BLaER1 (cell line): ENCODE measurements around the gene PPIL6.
A peak's percentile ranks its signal among the peaks of the same experiment; 100 is the strongest.
"Not testable (repeated sequence)": the region's sequence is repeated elsewhere in the genome, so short reads cannot be mapped to it uniquely, and the experiment has no call there.

ENCODE experiments used
- H3K27ac ChIP-seq: shearing (Covaris generic); formaldehyde crosslinking; 2 replicates; pipeline ENCODE4 v1.8.1; 2022
- H3K27me3 ChIP-seq: shearing (Covaris generic); formaldehyde crosslinking; 2 replicates; pipeline ENCODE4 v1.8.1; 2022
- H3K36me3 ChIP-seq: shearing (Covaris generic); formaldehyde crosslinking; 2 replicates; pipeline ENCODE4 v1.8.1; 2022
- H3K4me1 ChIP-seq: shearing (Covaris generic); formaldehyde crosslinking; 2 replicates; pipeline ENCODE4 v1.8.1; 2022
- H3K4me2 ChIP-seq: shearing (Covaris generic); formaldehyde crosslinking; 2 replicates; pipeline ENCODE4 v1.8.1; 2022
- H3K4me3 ChIP-seq: shearing (Covaris generic); formaldehyde crosslinking; 2 replicates; pipeline ENCODE4 v1.8.1; 2022
- H3K9ac ChIP-seq: shearing (Covaris generic); formaldehyde crosslinking; 2 replicates; pipeline ENCODE4 v1.8.1; 2022
- H3K9me3 ChIP-seq: shearing (Covaris generic); formaldehyde crosslinking; 2 replicates; pipeline ENCODE4 v1.8.1; 2022
- H4K20me1 ChIP-seq: shearing (Covaris generic); formaldehyde crosslinking; 2 replicates; pipeline ENCODE4 v1.8.1; 2022
- Cebpa-rat ChIP-seq: shearing (Covaris generic); IDR thresholded peaks from 2 replicates; pipeline ENCODE4 v1.8.1; 2022

The PPIL6 gene

DNA sequence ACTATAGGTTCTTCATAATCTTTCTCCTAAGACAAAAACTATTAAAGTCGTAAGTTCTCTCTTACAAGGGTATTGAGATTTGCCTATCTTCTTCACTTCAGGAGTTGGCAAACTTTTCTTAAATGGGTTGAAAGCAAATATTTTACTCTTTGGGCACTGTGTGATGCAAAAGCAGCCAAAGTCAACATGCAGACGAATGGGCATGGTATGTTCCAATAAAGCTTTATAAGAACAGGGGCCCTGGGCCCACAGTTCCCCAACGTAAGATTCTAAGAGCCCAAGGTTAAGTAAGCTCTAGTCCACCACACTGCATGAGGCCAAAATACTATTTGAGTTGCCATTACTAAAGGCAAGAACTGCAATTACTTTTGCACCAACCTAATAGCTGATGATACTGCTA, 69.6 kb downstream of the PPIL6 start:
- peaks cover 62% of the 10 kb centered on the region for H4K20me1 ChIP-seq

DNA sequence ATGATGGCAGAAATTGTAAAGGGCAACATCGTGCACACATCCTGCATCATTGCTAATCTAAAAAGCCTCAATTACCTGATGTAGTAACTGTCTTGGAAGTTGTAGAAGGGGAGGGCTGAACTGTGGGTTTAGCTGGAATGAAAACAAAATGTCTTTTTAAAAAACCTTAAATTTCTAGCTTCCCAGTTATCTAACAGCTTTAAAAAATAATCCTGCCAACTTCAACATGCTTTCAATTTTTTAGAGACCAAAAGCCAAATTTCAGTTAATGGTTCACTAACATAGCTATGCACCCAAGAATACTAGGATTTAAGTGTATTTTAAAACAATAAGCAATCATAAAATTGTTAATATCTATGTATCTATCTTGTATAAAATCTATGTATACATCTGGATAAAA, 70.1 kb downstream of the PPIL6 start:
- TF ChIP-seq Cebpa-rat = no peak
- Histone ChIP-seq H3K9ac (no peak overlapping the region), H3K4me2 (no peak overlapping the region), H3K4me3 (no peak overlapping the region), H3K9me3 (peaks cover 4% of the 10 kb centered on the region), H3K36me3 (peaks cover 96% of the 10 kb centered on the region), H3K27me3 (no peaks in the 10 kb centered on the region), H3K4me1 (no peaks in the 10 kb centered on the region), H4K20me1 (peaks cover 58% of the 10 kb centered on the region), H3K27ac (no peak overlapping the region)

More for the DNA sequence above, 69.6 kb downstream of the PPIL6 start:
- Histone ChIP-seq H3K9ac (no peak overlapping the region), H3K27me3 (no peaks in the 10 kb centered on the region), H3K27ac (no peak overlapping the region), H3K4me1 (no peaks in the 10 kb centered on the region), H3K9me3 (no peaks in the 10 kb centered on the region; the same call in 1 of the 2 replicates), H3K36me3 (peaks cover 96% of the 10 kb centered on the region), H3K4me3 (no peak overlapping the region), H3K4me2 (no peak overlapping the region)
- TF ChIP-seq Cebpa-rat = no peak

DNA sequence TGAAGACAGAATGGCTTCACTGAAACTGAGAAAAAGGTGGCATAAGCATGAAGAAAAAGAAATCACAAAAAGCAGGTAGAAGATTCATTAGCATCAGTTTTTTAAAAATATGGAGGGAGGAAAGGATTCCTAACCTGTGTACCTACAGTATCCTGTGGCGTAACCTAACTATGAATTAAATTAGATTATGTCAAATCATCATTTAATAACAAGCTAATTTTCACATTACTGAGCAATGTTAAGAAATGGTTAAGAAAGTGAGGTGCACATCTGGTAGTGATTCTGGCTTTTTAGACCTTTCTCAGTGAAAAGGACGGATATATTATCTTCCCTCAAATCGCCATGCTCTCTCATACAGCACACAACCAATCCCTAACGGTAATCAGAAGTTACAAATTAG, 70.7 kb downstream of the PPIL6 start:
- Histone ChIP-seq H3K9me3 (peaks cover 10% of the 10 kb centered on the region), H3K27ac (no peak overlapping the region), H3K9ac (no peak overlapping the region), H4K20me1 (peaks cover 56% of the 10 kb centered on the region), H3K4me1 (no peaks in the 10 kb centered on the region), H3K4me2 (no peak overlapping the region), H3K4me3 (no peak overlapping the region), H3K27me3 (no peaks in the 10 kb centered on the region), H3K36me3 (peaks cover 96% of the 10 kb centered on the region)
- no peak for TF ChIP-seq Cebpa-rat

DNA sequence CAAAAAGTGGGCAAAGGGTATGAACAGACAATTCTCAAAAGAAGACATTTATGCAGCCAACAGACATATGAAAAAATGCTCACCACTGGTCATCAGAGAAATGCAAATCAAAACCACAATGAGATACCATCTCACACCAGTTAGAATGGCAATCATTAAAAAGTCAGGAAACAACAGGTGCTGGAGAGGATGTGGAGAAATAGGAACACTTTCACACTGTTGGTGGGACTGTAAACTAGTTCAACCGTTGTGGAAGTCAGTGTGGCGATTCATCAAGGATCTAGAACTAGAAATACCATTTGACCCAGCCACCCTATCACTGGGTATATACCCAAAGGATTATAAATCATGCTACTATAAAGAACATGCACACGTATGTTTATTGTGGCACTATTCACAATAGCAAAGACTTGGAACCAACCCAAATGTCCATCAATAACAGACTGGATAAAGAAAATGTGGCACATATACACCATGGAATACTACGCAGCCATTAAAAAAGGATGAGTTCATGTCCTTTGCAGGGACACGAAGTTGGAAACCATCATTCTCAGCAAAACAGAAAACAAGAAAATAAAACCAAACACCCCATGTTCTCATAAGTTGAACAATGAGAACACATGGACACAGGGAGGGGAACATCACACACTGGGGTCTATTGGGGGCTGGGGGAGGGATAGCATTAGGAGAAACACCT, 75.9 kb downstream of the PPIL6 start:
- H3K27me3 ChIP-seq, H3K27ac ChIP-seq: not testable (repeated sequence)
- H3K36me3 ChIP-seq = peaks cover 98% of the 10 kb centered on the region

DNA sequence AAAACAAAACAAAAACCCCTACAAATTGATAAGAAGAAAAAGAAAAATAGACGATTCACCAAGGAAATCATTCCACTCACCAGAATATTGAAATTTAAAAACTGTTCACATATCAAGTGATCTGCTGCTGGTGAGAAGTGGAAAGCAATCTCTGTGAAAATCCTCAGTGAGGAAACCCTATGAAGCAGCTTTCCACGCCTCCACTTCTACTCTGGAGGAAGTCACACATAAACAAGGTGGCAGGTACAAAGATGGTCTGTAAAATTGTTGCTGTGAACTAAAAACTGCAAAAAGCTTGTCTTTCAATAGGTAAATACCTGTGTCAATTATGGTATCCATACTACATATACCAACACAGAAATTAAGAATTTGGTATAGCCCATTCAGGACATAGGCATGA, 76.7 kb downstream of the PPIL6 start:
- peaks cover 67% of the 10 kb centered on the region for H3K9me3 ChIP-seq
- TF ChIP-seq Cebpa-rat = no peak
- peaks cover 17% of the 10 kb centered on the region for H3K4me1 ChIP-seq
- H3K4me3 ChIP-seq = no peak overlapping the region
- no peak overlapping the region for H3K27ac ChIP-seq
- no peaks in the 10 kb centered on the region for H3K27me3 ChIP-seq
- peaks cover 100% of the 10 kb centered on the region for H3K36me3 ChIP-seq
- no peak overlapping the region for H3K4me2 ChIP-seq
- H4K20me1 ChIP-seq = 0 out of 2 replicates have a peak, but pooled peaks cover 6% of the 10 kb centered on the region
- no peak overlapping the region for H3K9ac ChIP-seq

More for the DNA sequence above, 75.9 kb downstream of the PPIL6 start:
- H3K9ac ChIP-seq, H3K4me3 ChIP-seq, H3K4me2 ChIP-seq: not testable (repeated sequence)
- H3K4me1 ChIP-seq = peaks cover 17% of the 10 kb centered on the region
- H3K9me3 ChIP-seq = peaks cover 60% of the 10 kb centered on the region
- H4K20me1 ChIP-seq = peaks cover 14% of the 10 kb centered on the region; the same call in 1 of the 2 replicates

DNA sequence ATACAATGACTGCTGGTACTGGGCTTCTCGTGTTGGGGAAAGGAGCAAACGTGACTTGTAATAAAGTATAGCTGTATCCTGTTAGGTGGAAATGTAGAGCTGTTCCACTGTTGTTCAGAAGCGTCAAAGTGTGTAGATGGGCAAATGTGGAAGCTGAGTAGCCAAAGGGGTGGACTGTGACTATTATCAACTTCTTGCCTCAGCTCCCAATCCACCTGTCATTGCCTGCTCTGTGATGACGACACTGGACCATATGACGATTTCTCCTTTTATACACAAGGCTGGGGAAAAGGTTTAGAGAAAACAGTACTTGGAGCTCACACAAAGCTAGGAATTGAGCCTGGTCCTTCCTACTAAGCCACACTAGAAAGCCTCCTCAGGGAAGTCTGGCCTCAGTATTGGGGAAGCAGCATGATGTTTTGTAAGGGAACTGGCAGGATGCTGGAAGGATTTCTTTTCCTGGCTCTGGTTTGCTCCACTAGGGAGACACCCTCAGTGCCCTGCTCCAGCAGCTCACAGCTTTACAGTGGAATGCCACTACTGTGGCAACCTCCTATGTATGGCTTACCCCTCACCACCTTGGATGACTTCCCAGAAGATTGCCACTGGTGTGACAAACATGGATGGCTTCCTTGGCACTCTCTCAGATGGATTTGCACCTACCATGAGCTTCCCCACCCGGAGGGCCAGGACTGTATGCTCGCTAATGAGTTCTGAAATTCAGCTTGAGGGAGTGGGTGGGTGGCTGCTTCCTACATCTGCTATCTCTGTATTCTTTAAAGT, 78.1 kb downstream of the PPIL6 start:
- Histone ChIP-seq H3K36me3 (peaks cover 98% of the 10 kb centered on the region), H3K4me2 (no peak overlapping the region)

DNA sequence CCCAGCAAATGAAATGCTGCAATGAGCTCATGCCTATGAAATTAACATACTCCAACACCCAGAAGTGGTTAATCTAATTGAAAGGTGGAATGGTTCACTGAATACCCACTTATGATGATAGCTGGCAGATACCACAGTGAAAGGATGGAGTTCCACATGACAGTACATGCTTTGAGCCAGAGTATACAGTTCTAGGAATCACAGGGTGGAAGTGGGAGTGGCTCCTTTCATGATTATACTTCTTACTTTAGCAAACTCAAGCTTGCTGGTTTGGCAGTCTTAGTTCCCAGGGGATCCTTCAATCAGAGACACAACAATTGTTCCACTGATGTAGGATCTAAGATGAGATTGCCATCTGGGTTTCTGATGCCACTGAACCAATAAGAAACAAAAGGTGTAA, 79.6 kb downstream of the PPIL6 start:
- H3K4me2 ChIP-seq = peak overlapping the region; percentile 17; the same call in 1 of the 2 replicates
- H3K27me3 ChIP-seq = no peaks in the 10 kb centered on the region
- H3K9me3 ChIP-seq = peaks cover 94% of the 10 kb centered on the region
- H3K4me1 ChIP-seq = peaks cover 17% of the 10 kb centered on the region
- no peak overlapping the region for H3K4me3 ChIP-seq
- no peak for TF ChIP-seq Cebpa-rat
- H3K27ac ChIP-seq = no peak overlapping the region
- H3K9ac ChIP-seq = no peak overlapping the region
- peaks cover 98% of the 10 kb centered on the region for H3K36me3 ChIP-seq
- H4K20me1 ChIP-seq = no peaks in the 10 kb centered on the region

More for the DNA sequence above, 78.1 kb downstream of the PPIL6 start:
- no peaks in the 10 kb centered on the region for H4K20me1 ChIP-seq
- H3K9me3 ChIP-seq = peaks cover 79% of the 10 kb centered on the region
- H3K4me3 ChIP-seq = no peak overlapping the region
- no peak for TF ChIP-seq Cebpa-rat
- H3K4me1 ChIP-seq = peaks cover 17% of the 10 kb centered on the region
- H3K27ac ChIP-seq = no peak overlapping the region
- no peaks in the 10 kb centered on the region for H3K27me3 ChIP-seq
- no peak overlapping the region for H3K9ac ChIP-seq

DNA sequence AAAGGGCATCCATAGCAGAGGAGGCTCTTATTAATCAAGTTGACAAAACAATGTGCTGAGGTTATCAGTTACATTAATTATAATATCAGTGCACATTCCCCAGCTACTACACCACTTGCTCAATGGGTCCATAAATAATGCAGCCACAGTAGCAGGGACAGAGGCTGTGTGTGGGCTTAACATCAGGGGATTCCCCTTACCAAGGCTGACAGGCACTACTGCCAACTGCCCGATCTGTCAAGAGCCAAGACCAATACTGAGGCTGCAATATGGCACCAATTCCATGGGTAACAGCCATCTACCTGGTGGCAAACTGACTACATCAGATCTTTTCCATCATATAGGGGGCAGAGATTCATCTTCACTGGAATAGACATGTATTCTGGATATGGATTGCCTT, 80.1 kb downstream of the PPIL6 start:
- H3K36me3 ChIP-seq = peaks cover 95% of the 10 kb centered on the region

DNA sequence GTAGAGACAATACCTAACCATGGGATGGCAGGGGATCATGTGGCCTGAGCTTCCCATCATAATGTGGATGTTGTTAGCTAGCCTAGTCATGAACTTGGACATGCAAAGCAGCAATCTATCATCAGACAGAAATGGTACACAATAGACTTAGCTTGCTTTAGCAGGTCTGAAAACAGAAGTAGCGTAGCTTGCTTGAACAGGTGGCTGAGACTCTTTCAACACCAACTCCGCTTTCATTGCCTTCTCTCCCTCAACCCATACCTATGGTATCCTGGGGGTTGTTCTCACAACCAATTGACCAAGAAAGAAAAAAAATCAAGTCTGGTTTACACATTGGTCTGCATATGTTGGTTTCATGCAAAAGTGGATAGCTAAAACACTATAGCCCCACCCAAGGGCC, 81.2 kb downstream of the PPIL6 start:
- Histone ChIP-seq H3K4me1 (peaks cover 17% of the 10 kb centered on the region), H3K36me3 (peaks cover 94% of the 10 kb centered on the region), H3K9me3 (peaks cover 80% of the 10 kb centered on the region), H3K4me3 (no peak overlapping the region), H3K27me3 (no peaks in the 10 kb centered on the region), H4K20me1 (no peaks in the 10 kb centered on the region), H3K27ac (no peak overlapping the region), H3K4me2 (no peak overlapping the region), H3K9ac (no peak overlapping the region)
- no peak for TF ChIP-seq Cebpa-rat

More for the DNA sequence above, 80.1 kb downstream of the PPIL6 start:
- H4K20me1 ChIP-seq = no peaks in the 10 kb centered on the region
- no peak overlapping the region for H3K9ac ChIP-seq
- H3K4me3 ChIP-seq = no peak overlapping the region
- H3K27ac ChIP-seq = no peak overlapping the region
- H3K27me3 ChIP-seq = no peaks in the 10 kb centered on the region
- peaks cover 91% of the 10 kb centered on the region for H3K9me3 ChIP-seq
- H3K4me1 ChIP-seq = peaks cover 17% of the 10 kb centered on the region
- TF ChIP-seq Cebpa-rat = no peak
- no peak overlapping the region for H3K4me2 ChIP-seq

DNA sequence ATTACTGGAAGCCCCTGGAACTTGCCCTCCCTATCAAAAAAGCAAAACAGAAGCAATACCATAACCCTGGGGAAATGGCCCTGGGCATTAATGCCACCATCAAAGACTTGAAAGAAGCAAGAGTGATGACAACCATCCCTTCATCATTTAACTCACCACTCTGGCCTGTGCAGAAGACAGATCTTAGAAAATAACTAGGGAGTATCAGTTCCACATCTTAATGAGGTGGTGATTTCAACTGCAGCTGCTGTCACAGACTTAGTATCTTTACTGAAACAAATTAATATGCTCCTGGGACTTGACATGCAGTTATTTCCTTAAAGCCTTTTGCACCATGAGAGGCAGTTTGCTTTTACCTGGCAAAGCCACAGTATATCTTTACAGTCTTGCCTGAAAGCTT, 82.2 kb downstream of the PPIL6 start:
- TF ChIP-seq Cebpa-rat = no peak
- Histone ChIP-seq H3K36me3 (peaks cover 91% of the 10 kb centered on the region), H3K4me2 (no peak overlapping the region), H3K27me3 (no peaks in the 10 kb centered on the region), H4K20me1 (no peaks in the 10 kb centered on the region), H3K4me3 (no peak overlapping the region), H3K27ac (no peak overlapping the region), H3K9me3 (peaks cover 70% of the 10 kb centered on the region), H3K4me1 (peaks cover 17% of the 10 kb centered on the region), H3K9ac (no peak overlapping the region)
